Neural cell (in vitro differentiated cells): ENCODE measurements around the gene ADGRA1. TPM values are rescaled to one million over a fixed set of nuclear protein-coding genes. Genes with fewer than 3 reads are reported as not detected.

Source experiments
- H2AFZ ChIP-seq: fragments of 200-600, 300-800 bp; sonication (generic), shearing (Covaris generic); 2 replicates; pipeline ENCODE4 v1.6.0; 2014; ENCODE audit warnings: low read depth, mild to moderate bottlenecking, antibody characterized with exemption, low read length, moderate library complexity
- H3F3A ChIP-seq: fragments of 200-600 bp; shearing (Covaris generic); 2 replicates; pipeline ENCODE4 v1.6.1; 2016; ENCODE audit warnings: mild to moderate bottlenecking, moderate library complexity, mixed read lengths, antibody characterized with exemption, low read length; ENCODE audit not compliant: insufficient read depth, poor library complexity, severe bottlenecking
- H3K27ac ChIP-seq: fragments of 200-600, 300-800 bp; sonication (generic), shearing (Covaris generic); 2 replicates; pipeline ENCODE4 v1.5.1; 2014; ENCODE audit warnings: mild to moderate bottlenecking, low read length, moderate library complexity
- H3K27me3 ChIP-seq: fragments of 300-800, 200-600 bp; sonication (generic), shearing (Covaris generic); 2 replicates; pipeline ENCODE4 v1.6.0; 2014; ENCODE audit warnings: mild to moderate bottlenecking, low read depth, low read length, moderate library complexity; ENCODE audit not compliant: insufficient read depth
- H3K36me3 ChIP-seq: fragments of 300-800, 200-600 bp; sonication (generic), shearing (Covaris generic); 2 replicates; pipeline ENCODE4 v1.5.1; 2014; ENCODE audit warnings: mild to moderate bottlenecking, antibody characterized with exemption, low read length, moderate library complexity; ENCODE audit not compliant: insufficient read depth
- H3K4me2 ChIP-seq: fragments of 300-800, 200-600 bp; sonication (generic), shearing (Covaris generic); 2 replicates; pipeline ENCODE4 v1.6.0; 2014; ENCODE audit warnings: mild to moderate bottlenecking, low read length
- H3K4me3 ChIP-seq: fragments of 300-800, 200-600 bp; sonication (generic), shearing (Covaris generic); 2 replicates; pipeline ENCODE4 v1.5.1; 2014; ENCODE audit warnings: mild to moderate bottlenecking, low read length, moderate library complexity
- H3K79me2 ChIP-seq: fragments of 200-600 bp; shearing (Covaris generic); replicated peaks from 2 replicates; pipeline ENCODE4 v1.6.0; 2014; ENCODE audit warnings: mild to moderate bottlenecking, low read length, moderate library complexity; ENCODE audit not compliant: insufficient read depth
- H3K9ac ChIP-seq: fragments of 300-800, 200-600 bp; sonication (generic), shearing (Covaris generic); 2 replicates; pipeline ENCODE4 v1.6.1; 2016; ENCODE audit warnings: mild to moderate bottlenecking, low read length, mixed read lengths
- H3K9me2 ChIP-seq: fragments of 200-600 bp; shearing (Covaris generic); 2 replicates; pipeline ENCODE4 v1.6.1; 2016; ENCODE audit warnings: mild to moderate bottlenecking, low read length, mixed read lengths; ENCODE audit not compliant: insufficient read depth
- H3K9me3 ChIP-seq: fragments of 200-600, 300-800 bp; sonication (generic), shearing (Covaris generic); 2 replicates; pipeline ENCODE4 v1.6.1; 2016; ENCODE audit warnings: mild to moderate bottlenecking, mixed run types, low read length, moderate library complexity, mixed read lengths
- H4K20me1 ChIP-seq: fragments of 200-600 bp; shearing (Covaris generic); 2 replicates; pipeline ENCODE4 v1.6.1; 2016; ENCODE audit warnings: mild to moderate bottlenecking, mixed run types; ENCODE audit not compliant: insufficient read depth
- CTCF ChIP-seq: fragments of 450-650 bp; IDR thresholded peaks from 2 replicates; pipeline ENCODE4 v1.5.1; 2014; ENCODE audit warnings: antibody characterized with exemption, mild to moderate bottlenecking, moderate library complexity; ENCODE audit not compliant: poor library complexity, severe bottlenecking
- EP300 ChIP-seq: fragments of 450-650 bp; conservative IDR thresholded peaks from 2 replicates; pipeline ENCODE4 v1.6.1; 2014; ENCODE audit warnings: antibody characterized with exemption, mild to moderate bottlenecking, moderate library complexity; ENCODE audit not compliant: poor library complexity, severe bottlenecking
- EZH2 ChIP-seq: fragments of 200-600, 300-800 bp; shearing (Covaris generic), sonication (generic); IDR thresholded peaks from 2 replicates; pipeline ENCODE4 v1.6.1; 2014; ENCODE audit warnings: antibody characterized with exemption, low read length, borderline replicate concordance, mild to moderate bottlenecking; ENCODE audit not compliant: insufficient read depth, poor library complexity, severe bottlenecking
- MXI1 ChIP-seq: fragments of 450-650 bp; conservative IDR thresholded peaks from 2 replicates; pipeline ENCODE4 v1.6.1; 2014; ENCODE audit warnings: antibody characterized with exemption, mild to moderate bottlenecking; ENCODE audit not compliant: poor library complexity, severe bottlenecking
- POLR2AphosphoS5 ChIP-seq: IDR thresholded peaks from 2 replicates; pipeline ENCODE4 v1.6.1; 2012
- RAD21 ChIP-seq: fragments of 450-650 bp; conservative IDR thresholded peaks from 2 replicates; pipeline ENCODE4 v1.6.1; 2014; ENCODE audit warnings: antibody characterized with exemption, mild to moderate bottlenecking, moderate library complexity
- REST ChIP-seq: IDR thresholded peaks from 2 replicates; pipeline ENCODE4 v1.6.1; 2012; ENCODE audit warnings: borderline replicate concordance
- SMC3 ChIP-seq: fragments of 450-650 bp; conservative IDR thresholded peaks from 2 replicates; pipeline ENCODE4 v1.6.1; 2014; ENCODE audit warnings: antibody characterized with exemption, mild to moderate bottlenecking, moderate library complexity; ENCODE audit not compliant: poor library complexity
- TAF1 ChIP-seq: IDR thresholded peaks from 2 replicates; pipeline ENCODE4 v1.6.1; 2012; ENCODE audit warnings: low read depth
- polyA plus RNA-seq: library from polyadenylated mRNA; depleted of rRNA; stranded (reverse); fragments of >200 nt; gene quantifications from 2 replicates; pipeline ENCODE4 v1.2.3, GENCODE V29; 2014

Gene ADGRA1
- polyA plus RNA-seq, 1 donor from 2014 or later, result 2.2 TPM

- Histone ChIP-seq H3K27ac (no peak overlapping the region), H3K9me2 (no peaks in the 10 kb centered on the region), H3K79me2 (no peaks in the 10 kb centered on the region), H2AFZ (no peak overlapping the region), H3K9ac (no peak overlapping the region), H3K4me3 (no peak overlapping the region), H3F3A (no peaks in the 10 kb centered on the region), H4K20me1 (no peaks in the 10 kb centered on the region), H3K27me3 (no peaks in the 10 kb centered on the region), H3K9me3 (no peaks in the 10 kb centered on the region), H3K36me3 (no peaks in the 10 kb centered on the region), H3K4me2 (no peak overlapping the region)
- TF ChIP-seq EZH2 (no peak), POLR2AphosphoS5 (no peak), RAD21 (no peak), MXI1 (no peak), REST (no peak), EP300 (no peak), CTCF (no peak), TAF1 (no peak), SMC3 (no peak)
Measured at GRCh38 chr10:133058331-133059092, 29.2 kb upstream of the ADGRA1 start.

GRCh38 chr10:133059093-133059470, 28.6 kb upstream of the ADGRA1 start:
- no peak overlapping the region for H3K27ac ChIP-seq
- no peak overlapping the region for H3K9ac ChIP-seq
- no peaks in the 10 kb centered on the region for H3F3A ChIP-seq
- H4K20me1 ChIP-seq, result no peaks in the 10 kb centered on the region
- no peak overlapping the region for H3K4me3 ChIP-seq
- no peaks in the 10 kb centered on the region for H3K27me3 ChIP-seq
- H3K9me2 ChIP-seq, result no peaks in the 10 kb centered on the region
- H3K9me3 ChIP-seq, result no peaks in the 10 kb centered on the region
- H3K36me3 ChIP-seq, result no peaks in the 10 kb centered on the region
- TF ChIP-seq TAF1 (no peak), EP300 (no peak), POLR2AphosphoS5 (no peak), CTCF (no peak), MXI1 (no peak), RAD21 (no peak), EZH2 (no peak), REST (no peak), SMC3 (no peak)
- no peaks in the 10 kb centered on the region for H3K79me2 ChIP-seq
- H2AFZ ChIP-seq, result no peak overlapping the region
- H3K4me2 ChIP-seq, result no peak overlapping the region
